Measurements from ENCODE around the gene FRMD3. TPM values are rescaled to one million over a fixed set of nuclear protein-coding genes. Genes with fewer than 3 reads are reported as not detected.

The FRMD3 gene
- total RNA-seq, 2 experiments from 2014 or later, result 0.27 to 1.1 TPM

DNA sequence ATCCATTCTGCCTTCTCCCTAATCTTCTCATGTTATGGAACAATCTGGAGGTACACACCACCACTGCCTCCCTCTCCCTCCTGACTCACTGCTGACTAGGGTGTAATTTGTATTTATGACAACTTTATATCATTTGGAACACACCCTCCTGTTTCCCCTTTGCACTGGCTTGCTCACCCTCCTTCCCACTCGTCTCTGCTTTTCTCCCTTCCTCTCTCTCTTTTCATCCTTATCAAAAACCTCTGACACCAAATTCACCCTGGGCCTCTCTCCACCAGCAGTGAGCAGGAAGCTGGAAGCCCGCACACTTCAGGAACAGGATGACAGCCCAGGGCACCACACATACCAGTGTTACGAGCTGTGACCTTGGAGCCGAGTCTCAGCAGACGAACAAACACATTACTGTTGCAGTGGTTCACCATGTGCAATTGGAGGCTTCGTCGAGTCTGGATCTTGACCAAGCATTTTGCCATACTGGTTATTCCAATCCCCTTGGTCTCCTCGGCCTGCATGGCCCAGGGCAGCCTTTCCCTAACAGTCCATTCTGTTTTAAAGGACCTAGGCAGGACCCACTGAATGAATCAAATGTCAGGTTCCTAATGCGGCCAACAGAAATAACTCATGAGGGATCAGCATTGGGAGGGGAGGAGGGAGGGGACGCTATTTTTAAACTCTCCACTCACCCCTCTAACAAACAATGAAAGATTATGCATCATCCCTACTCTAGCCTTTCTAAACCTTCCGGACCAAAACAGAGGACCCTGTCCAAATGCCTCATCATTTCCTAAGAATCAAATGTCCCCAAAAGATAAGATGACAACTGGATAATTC, 271.3 kb downstream of the FRMD3 start:
- ChIA-PET POLR2A (no interaction called here), CTCF (no interaction called here)
- H3K36me3 Mint-ChIP-seq (ENCODE audit: low read depth), result no peaks in the 10 kb centered on the region
- no peaks in the 10 kb centered on the region for H3K4me1 Mint-ChIP-seq (ENCODE audit: low read depth)
- TF ChIP-seq, protein P1, sequence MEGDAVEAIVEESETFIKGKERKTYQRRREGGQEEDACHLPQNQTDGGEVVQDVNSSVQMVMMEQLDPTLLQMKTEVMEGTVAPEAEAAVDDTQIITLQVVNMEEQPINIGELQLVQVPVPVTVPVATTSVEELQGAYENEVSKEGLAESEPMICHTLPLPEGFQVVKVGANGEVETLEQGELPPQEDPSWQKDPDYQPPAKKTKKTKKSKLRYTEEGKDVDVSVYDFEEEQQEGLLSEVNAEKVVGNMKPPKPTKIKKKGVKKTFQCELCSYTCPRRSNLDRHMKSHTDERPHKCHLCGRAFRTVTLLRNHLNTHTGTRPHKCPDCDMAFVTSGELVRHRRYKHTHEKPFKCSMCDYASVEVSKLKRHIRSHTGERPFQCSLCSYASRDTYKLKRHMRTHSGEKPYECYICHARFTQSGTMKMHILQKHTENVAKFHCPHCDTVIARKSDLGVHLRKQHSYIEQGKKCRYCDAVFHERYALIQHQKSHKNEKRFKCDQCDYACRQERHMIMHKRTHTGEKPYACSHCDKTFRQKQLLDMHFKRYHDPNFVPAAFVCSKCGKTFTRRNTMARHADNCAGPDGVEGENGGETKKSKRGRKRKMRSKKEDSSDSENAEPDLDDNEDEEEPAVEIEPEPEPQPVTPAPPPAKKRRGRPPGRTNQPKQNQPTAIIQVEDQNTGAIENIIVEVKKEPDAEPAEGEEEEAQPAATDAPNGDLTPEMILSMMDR (IDR thresholded peaks at IDR 0.05), result no peak
- no peak overlapping the region for H3K27ac Mint-ChIP-seq
- DNase-seq (no peak), ATAC-seq (no peak)
- intact Hi-C loops (cut with micrococcal nuclease), result no loop called here
- H3K9me3 Mint-ChIP-seq, result no peaks in the 10 kb centered on the region
- no peaks in the 10 kb centered on the region for H3K27me3 Mint-ChIP-seq
- H3K4me3 Mint-ChIP-seq, result no peak overlapping the region

DNA sequence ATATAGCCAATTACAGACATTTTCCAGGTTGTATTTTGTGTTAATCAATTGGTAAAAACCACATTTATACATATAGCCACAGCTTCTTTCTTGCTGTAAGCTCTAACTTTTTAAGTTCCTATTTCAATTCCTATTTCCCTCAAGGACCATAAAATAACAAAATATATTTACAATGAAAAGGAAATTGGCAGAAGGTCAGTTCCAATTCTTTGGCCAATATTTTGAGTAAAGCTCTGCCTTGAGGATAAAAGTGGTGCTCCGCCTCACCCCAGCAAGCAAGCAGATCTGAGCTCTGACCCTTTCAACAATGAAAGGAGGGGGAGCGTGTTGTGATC, 271.9 kb downstream of the FRMD3 start:
- no peak overlapping the region for H3K27ac Mint-ChIP-seq
- POLR2A ChIA-PET, result no interaction called here
- H3K27me3 Mint-ChIP-seq, result no peaks in the 10 kb centered on the region

DNA sequence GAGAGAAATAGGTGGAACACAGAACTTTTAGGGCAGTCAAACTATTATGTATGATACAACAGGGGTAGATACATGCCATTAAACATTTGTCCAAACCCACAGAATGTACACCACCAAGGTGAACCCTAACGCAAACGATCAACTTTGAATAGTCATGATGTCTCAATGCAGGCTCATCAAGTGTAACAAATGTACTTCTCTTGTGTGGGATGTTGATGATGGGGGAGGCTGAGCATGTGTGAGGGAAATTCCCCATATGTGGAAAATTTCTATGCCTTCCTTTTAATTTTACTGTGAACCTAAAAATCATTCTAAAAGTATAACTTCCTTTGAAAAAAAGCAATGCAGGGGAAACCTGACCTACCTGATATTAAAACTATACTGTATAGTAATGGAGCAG, 273.9 kb downstream of the FRMD3 start:
- Mint-ChIP-seq H3K27me3 (no peaks in the 10 kb centered on the region), H3K36me3 (ENCODE audit: low read depth) (no peaks in the 10 kb centered on the region), H3K4me3 (no peak overlapping the region), H3K9me3 (no peaks in the 10 kb centered on the region), H3K27ac (no peak overlapping the region), H3K4me1 (ENCODE audit: low read depth) (no peaks in the 10 kb centered on the region)
- ChIA-PET POLR2A (no interaction called here), CTCF (no interaction called here)
- TF ChIP-seq, protein P1 (IDR thresholded peaks at IDR 0.05), result no peak
- no peak for ATAC-seq
- intact Hi-C loops (cut with micrococcal nuclease), result no loop called here
- no peak for DNase-seq

More for the DNA sequence above, 271.9 kb downstream of the FRMD3 start:
- CTCF ChIA-PET, result no interaction called here
- Mint-ChIP-seq H3K4me1 (ENCODE audit: low read depth) (no peaks in the 10 kb centered on the region), H3K4me3 (no peak overlapping the region), H3K9me3 (no peaks in the 10 kb centered on the region), H3K36me3 (ENCODE audit: low read depth) (no peaks in the 10 kb centered on the region)
- intact Hi-C loops (cut with micrococcal nuclease), result no loop called here
- no peak for ATAC-seq
- DNase-seq, result no peak
- TF ChIP-seq, protein P1 (IDR thresholded peaks at IDR 0.05), result no peak

DNA sequence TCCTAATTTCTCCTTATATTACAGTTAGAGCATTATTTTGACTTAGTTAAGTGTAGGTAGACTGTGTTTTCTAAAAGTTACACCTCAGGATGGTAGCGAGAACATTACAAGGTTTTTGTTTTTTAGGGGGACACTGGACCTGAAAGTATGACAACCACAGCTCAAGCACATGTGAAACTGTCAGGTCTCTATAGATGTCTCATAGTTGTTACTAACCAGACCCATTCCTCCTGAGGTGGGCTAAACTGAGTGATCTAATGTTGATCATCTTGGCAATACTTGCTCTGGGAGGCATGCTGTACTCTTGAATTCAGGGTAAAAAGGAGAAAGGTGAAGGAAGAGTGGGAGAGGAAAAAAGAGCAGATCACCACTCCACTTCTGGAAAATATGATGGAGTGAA, 278.6 kb downstream of the FRMD3 start:
- intact Hi-C loops (cut with micrococcal nuclease), result no loop called here
- TF ChIP-seq, protein P1 (IDR thresholded peaks at IDR 0.05), result no peak

DNA sequence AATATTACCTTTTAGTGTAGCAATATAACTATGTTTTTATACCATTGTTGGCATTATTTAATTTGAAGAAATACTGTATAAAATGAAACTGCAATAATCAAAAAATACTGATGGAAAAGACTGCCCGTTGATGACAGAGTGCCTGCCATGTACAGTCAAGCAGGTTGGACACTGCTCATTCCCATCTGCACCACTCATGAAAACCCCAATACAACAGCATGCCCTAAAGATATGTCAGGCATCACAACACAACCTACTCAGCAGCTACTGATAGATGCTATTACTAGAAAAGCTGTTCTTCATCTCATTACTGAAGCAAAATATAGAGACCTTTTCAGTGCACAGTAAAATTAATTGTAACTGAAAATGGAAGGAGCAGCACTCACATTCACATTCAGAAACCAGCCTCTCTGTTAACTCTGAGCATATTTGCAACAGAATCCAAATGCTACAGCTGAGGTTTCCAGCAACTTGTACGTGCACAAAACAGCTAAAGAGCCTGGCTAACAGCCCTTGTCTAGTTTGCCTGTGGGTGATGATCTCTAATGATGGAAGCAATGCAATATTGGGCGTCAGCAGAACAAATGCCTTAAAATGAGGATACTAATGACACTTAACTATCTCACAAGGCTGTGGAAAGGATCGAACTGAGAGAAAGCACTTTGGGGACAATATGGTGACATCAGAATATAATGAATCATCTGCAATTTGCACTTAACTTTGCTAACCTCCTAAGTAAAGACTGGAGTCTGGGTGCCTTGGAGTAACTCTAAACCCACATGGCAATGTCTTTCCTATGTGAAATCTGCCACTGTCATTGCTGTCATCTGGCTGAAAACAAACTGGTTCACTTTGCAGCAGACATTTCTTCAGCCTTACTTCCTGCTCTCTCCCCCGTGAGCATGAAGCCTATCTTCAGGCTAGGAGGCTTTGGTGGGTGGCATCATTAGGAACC, 280.0 kb downstream of the FRMD3 start:
- Mint-ChIP-seq H3K27ac (no peak overlapping the region), H3K4me1 (ENCODE audit: low read depth) (no peaks in the 10 kb centered on the region), H3K9me3 (peaks cover 4% of the 10 kb centered on the region), H3K36me3 (ENCODE audit: low read depth) (peaks cover under 1% of the 10 kb centered on the region), H3K27me3 (no peaks in the 10 kb centered on the region), H3K4me3 (no peak overlapping the region)
- CTCF ChIA-PET, result no interaction called here
- TF ChIP-seq, protein P1 (IDR thresholded peaks at IDR 0.05), result no peak
- intact Hi-C loops (cut with micrococcal nuclease), result no loop called here
- DNase-seq, result no peak
- ATAC-seq, result no peak
- POLR2A ChIA-PET, result no interaction called here

More for the DNA sequence above, 278.6 kb downstream of the FRMD3 start:
- H3K4me3 Mint-ChIP-seq, result no peak overlapping the region
- H3K9me3 Mint-ChIP-seq, result peaks cover 2% of the 10 kb centered on the region
- no peaks in the 10 kb centered on the region for H3K36me3 Mint-ChIP-seq (ENCODE audit: low read depth)
- no peak overlapping the region for H3K27ac Mint-ChIP-seq
- H3K4me1 Mint-ChIP-seq (ENCODE audit: low read depth), result no peaks in the 10 kb centered on the region
- CTCF ChIA-PET, result no interaction called here
- DNase-seq (no peak), ATAC-seq (no peak)
- H3K27me3 Mint-ChIP-seq, result no peaks in the 10 kb centered on the region
- POLR2A ChIA-PET, result no interaction called here
